GM12875 (cell line): ENCODE results near the gene HEPHL1.

Experiments
- H3K4me3 ChIP-seq: one replicate; pipeline ENCODE4 v1.5.1; 2011; ENCODE audit warnings: low read depth, low read length, control low read depth
- TF ChIP-seq, protein P1 (sequence below): IDR thresholded peaks from 2 replicates; pipeline ENCODE4 v1.5.1; 2011; ENCODE audit warnings: low read depth, mild to moderate bottlenecking, control low read depth, inconsistent platforms, low read length, moderate library complexity, borderline replicate concordance; ENCODE audit not compliant: insufficient read depth

The HEPHL1 gene

DNA sequence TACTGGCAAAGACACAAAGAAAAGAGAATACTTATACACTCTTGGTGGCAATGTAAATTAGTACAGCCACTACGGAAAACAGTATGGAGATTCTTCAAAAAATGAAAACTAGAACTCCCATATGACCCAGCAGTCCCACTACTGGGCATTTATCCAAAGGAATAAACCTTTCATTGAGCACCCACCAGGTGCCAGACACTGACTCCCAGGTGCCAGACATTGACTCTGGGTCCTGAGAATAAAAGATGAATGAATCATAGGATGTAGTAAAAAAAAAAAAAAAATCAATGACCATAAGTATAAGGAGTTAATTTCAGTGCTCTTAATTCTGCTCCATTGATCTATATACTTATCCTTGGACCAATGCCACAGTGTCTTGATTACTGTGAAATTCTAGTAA is 28.2 kb downstream of the HEPHL1 start:
- no peak overlapping the region for H3K4me3 ChIP-seq
- TF ChIP-seq, protein P1, sequence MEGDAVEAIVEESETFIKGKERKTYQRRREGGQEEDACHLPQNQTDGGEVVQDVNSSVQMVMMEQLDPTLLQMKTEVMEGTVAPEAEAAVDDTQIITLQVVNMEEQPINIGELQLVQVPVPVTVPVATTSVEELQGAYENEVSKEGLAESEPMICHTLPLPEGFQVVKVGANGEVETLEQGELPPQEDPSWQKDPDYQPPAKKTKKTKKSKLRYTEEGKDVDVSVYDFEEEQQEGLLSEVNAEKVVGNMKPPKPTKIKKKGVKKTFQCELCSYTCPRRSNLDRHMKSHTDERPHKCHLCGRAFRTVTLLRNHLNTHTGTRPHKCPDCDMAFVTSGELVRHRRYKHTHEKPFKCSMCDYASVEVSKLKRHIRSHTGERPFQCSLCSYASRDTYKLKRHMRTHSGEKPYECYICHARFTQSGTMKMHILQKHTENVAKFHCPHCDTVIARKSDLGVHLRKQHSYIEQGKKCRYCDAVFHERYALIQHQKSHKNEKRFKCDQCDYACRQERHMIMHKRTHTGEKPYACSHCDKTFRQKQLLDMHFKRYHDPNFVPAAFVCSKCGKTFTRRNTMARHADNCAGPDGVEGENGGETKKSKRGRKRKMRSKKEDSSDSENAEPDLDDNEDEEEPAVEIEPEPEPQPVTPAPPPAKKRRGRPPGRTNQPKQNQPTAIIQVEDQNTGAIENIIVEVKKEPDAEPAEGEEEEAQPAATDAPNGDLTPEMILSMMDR = no peak

DNA sequence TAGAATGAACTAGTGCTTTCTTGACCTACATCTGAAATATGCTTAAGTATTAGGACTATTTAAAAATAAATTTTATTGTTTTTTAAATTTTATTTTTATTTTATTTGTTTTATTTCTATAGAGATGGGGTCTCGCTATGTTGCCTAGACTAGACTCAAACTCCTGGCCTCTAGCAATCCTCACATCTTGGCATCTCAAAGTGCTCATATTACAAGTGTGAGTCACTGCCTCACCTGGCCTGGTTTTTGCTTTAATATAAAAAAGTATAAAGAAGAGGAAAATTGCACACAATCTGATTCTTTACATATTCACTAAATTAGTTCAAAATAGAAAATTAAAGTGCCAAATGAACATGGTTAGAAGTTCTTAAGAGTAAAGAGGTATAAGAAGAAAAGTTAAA is 37.5 kb downstream of the HEPHL1 start:
- TF ChIP-seq, protein P1 = no peak
- H3K4me3 ChIP-seq = no peak overlapping the region

DNA sequence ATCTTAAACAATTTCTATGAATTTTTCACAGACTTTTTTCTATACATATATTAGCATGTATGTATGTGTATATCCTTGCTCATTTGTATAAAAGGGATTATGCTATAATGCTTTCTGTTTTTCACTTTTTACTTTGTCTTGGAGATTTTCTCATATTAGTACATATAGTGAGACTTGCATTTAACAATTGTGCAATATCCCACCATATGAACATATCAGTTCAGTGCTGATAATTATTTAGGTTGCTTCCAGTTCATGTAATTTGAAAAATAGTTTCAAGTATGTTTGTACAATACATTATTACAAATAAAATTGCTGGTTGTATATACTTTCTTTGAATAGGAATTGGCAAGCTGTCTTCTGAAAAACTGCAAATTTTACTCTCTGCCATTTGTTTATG is 37.9 kb downstream of the HEPHL1 start:
- TF ChIP-seq, protein P1 = no peak
- no peak overlapping the region for H3K4me3 ChIP-seq

DNA sequence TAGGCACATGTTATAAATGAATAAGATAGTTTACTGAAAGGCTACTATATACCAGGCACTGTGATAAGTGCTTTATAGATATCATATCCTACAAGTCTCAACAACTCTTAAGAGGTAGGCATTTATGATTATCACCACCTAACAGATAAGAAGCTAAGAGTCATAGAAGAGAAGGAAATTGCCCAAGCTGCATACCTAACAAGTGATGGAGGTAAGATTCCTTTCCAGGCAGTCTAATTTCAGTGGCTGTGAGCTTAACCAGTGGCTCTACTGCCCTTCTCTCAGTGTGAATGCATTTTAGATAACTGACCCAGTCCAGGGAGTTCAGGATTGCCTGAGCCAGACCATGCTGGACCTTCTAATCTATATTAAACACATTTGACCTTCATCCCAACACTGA is 39.2 kb downstream of the HEPHL1 start:
- TF ChIP-seq, protein P1 = no peak
- no peak overlapping the region for H3K4me3 ChIP-seq

DNA sequence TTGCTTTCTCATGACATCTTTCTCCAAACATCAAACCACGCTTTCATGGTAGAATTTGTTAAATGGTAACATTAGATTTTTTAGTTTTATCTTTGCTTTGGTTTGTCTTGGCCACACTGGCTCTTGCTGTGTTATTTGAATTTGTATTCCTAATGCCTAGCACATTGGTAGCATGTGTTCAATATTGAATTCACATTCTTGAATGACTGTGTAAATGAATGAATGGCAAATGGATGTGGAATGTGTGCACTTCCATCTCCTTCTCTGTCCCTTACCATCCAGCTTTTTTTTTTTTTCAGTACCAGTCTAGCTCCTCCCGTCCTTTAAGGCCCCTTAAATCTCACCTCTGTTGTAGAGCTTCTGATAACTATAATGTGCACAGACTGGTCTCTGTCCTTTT is 41.2 kb downstream of the HEPHL1 start:
- no peak overlapping the region for H3K4me3 ChIP-seq
- TF ChIP-seq, protein P1 = no peak

DNA sequence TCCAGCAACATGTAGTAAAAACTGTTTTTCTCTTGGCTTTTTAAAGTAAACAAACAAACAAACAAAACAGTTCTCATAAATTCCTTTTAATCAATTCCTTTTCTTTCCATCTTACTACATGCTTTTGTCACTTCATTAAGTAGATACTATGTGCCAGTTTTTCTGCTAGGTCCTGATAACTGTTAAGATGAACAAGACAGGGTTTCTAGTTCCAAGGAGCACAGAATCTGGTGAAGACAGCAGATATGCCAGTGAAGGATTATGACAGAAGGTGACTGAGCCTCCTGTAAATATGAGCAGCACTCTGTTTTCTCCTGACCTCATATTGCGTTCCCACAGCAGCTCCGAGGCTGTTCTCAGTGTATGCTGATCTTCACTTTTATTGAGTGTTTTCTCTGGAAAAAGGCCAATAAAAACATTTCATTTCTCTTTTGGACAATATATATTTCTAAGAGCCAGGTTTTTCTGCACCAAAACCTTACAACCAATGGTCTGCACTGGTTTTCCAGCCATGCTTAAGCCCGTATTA is 45.8 kb downstream of the HEPHL1 start:
- TF ChIP-seq, protein P1 = no peak

DNA sequence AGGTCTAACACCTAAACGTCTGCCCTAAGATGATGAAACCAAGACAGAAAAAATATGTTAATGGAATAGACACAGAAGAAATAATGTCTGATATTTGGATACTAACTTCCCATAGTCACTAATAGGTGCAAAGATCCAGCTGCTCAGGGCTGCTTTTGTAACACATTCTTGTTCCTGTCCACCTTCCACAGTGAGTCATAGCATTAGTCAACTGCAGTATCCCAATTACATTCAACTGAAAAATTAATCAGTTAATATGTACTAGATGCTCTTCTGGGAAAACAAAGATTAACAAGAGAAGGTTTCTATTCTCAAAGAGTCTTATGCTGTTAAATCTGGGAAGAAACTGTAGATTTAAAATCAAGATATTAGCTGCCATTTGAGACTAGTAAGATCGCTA is 47.6 kb downstream of the HEPHL1 start:
- TF ChIP-seq, protein P1 = no peak
- H3K4me3 ChIP-seq = no peak overlapping the region

More for the DNA sequence above, 45.8 kb downstream of the HEPHL1 start:
- no peak overlapping the region for H3K4me3 ChIP-seq
